ENCODE measurements around the gene APMAP.

DNA sequence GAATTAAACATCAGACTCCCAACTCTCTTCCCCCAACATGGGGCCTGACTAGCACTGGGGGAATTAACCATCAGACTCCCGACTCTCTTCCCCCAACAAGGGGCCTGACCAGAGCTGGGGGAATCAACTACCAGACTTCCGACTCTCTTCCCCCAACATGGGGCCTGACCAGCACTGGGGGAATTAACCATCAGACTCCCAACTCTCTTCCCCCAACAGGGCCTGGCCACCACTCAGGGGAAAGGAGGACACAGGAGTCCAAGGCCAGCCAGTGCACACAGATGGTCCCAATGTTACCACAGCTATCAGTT, 30.4 kb downstream of the APMAP start:
- TF ChIP-seq, protein P1, sequence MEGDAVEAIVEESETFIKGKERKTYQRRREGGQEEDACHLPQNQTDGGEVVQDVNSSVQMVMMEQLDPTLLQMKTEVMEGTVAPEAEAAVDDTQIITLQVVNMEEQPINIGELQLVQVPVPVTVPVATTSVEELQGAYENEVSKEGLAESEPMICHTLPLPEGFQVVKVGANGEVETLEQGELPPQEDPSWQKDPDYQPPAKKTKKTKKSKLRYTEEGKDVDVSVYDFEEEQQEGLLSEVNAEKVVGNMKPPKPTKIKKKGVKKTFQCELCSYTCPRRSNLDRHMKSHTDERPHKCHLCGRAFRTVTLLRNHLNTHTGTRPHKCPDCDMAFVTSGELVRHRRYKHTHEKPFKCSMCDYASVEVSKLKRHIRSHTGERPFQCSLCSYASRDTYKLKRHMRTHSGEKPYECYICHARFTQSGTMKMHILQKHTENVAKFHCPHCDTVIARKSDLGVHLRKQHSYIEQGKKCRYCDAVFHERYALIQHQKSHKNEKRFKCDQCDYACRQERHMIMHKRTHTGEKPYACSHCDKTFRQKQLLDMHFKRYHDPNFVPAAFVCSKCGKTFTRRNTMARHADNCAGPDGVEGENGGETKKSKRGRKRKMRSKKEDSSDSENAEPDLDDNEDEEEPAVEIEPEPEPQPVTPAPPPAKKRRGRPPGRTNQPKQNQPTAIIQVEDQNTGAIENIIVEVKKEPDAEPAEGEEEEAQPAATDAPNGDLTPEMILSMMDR (IDR thresholded peaks at IDR 0.05), result no peak
- no peak for TF ChIP-seq POLR2A (IDR thresholded peaks at IDR 0.05)

All from uterus (tissue), 2 donors.